ENCODE data around the gene ADIRF. TPM values are rescaled to one million over a fixed set of nuclear protein-coding genes. Genes with fewer than 3 reads are reported as not detected.
"Not testable (repeated sequence)": the region's sequence is repeated elsewhere in the genome, so short reads cannot be mapped to it uniquely, and the experiment has no call there.

Gene ADIRF
- total RNA-seq, 1 donor from 2014 or later = not detected

GRCh38 chr10:87000491-87000890 is 32.2 kb downstream of the ADIRF start:
- H3K4me1 ChIP-seq = no peaks in the 10 kb centered on the region
- no peaks in the 10 kb centered on the region for H3K9me3 ChIP-seq (ENCODE audit: low read depth)
- H3K4me1 Mint-ChIP-seq = peaks cover 3% of the 10 kb centered on the region
- no peaks in the 10 kb centered on the region for H3K27me3 ChIP-seq
- H3K4me3 Mint-ChIP-seq = no peak overlapping the region
- no peak overlapping the region for H3K27ac Mint-ChIP-seq
- no peak overlapping the region for H3K4me3 ChIP-seq
- no peaks in the 10 kb centered on the region for H3F3A ChIP-seq (ENCODE audit: low read depth)
- H3K9me3 Mint-ChIP-seq = no peaks in the 10 kb centered on the region
- H2AFZ ChIP-seq (replicated peaks) = no peak overlapping the region
- no peaks in the 10 kb centered on the region for H3K36me3 ChIP-seq
- H3K27me3 Mint-ChIP-seq (ENCODE audit: insufficient read depth, low read depth) = peaks cover 2% of the 10 kb centered on the region
- no peak overlapping the region for H3K9ac ChIP-seq
- no peak for DNase-seq (ENCODE audit: low spot score)
- no peak overlapping the region for H3K27ac ChIP-seq
- TF ChIP-seq EZH2 (IDR thresholded peaks at IDR 0.05) = no peak
- TF ChIP-seq EZH2phosphoT487 (IDR thresholded peaks at IDR 0.05) = no peak
- no peak for TF ChIP-seq CTCF (IDR thresholded peaks at IDR 0.05)
- no peak overlapping the region for H3K4me2 ChIP-seq
- no peaks in the 10 kb centered on the region for H3K36me3 Mint-ChIP-seq
- no peaks in the 10 kb centered on the region for H3K79me2 ChIP-seq (ENCODE audit: low read depth)
- no peaks in the 10 kb centered on the region for H4K20me1 ChIP-seq (ENCODE audit: low read depth)

GRCh38 chr10:87007124-87007523 is 38.8 kb downstream of the ADIRF start:
- H3K4me1 Mint-ChIP-seq; DNase-seq (ENCODE audit: low spot score); H3K4me1 ChIP-seq; H3F3A ChIP-seq (ENCODE audit: low read depth); H3K4me3 ChIP-seq; H3K27me3 Mint-ChIP-seq (ENCODE audit: insufficient read depth, low read depth); H3K27ac ChIP-seq; H4K20me1 ChIP-seq (ENCODE audit: low read depth); H3K9ac ChIP-seq; H3K4me2 ChIP-seq; H2AFZ ChIP-seq (replicated peaks); H3K36me3 ChIP-seq; H3K9me3 ChIP-seq (ENCODE audit: low read depth); H3K79me2 ChIP-seq (ENCODE audit: low read depth); H3K27me3 ChIP-seq; H3K36me3 Mint-ChIP-seq; H3K4me3 Mint-ChIP-seq; H3K9me3 Mint-ChIP-seq; H3K27ac Mint-ChIP-seq: not testable (repeated sequence)

GRCh38 chr10:87007674-87008073 is 39.4 kb downstream of the ADIRF start:
- H3K9ac ChIP-seq; H3K4me3 ChIP-seq; H3K9me3 ChIP-seq (ENCODE audit: low read depth); H3K27me3 Mint-ChIP-seq (ENCODE audit: insufficient read depth, low read depth); H3K36me3 ChIP-seq; H4K20me1 ChIP-seq (ENCODE audit: low read depth); H2AFZ ChIP-seq (replicated peaks); H3K27ac ChIP-seq; DNase-seq (ENCODE audit: low spot score); H3K27ac Mint-ChIP-seq; H3K79me2 ChIP-seq (ENCODE audit: low read depth); H3K4me3 Mint-ChIP-seq; H3F3A ChIP-seq (ENCODE audit: low read depth); H3K4me1 Mint-ChIP-seq; H3K4me2 ChIP-seq; H3K36me3 Mint-ChIP-seq; H3K27me3 ChIP-seq; H3K4me1 ChIP-seq; H3K9me3 Mint-ChIP-seq: not testable (repeated sequence)

- not testable (repeated sequence) for H3K27me3 Mint-ChIP-seq (ENCODE audit: insufficient read depth, low read depth); H3K79me2 ChIP-seq (ENCODE audit: low read depth); H3K4me2 ChIP-seq; H3K4me3 ChIP-seq; H3K9ac ChIP-seq; H3K27ac ChIP-seq; H3K4me1 ChIP-seq; H4K20me1 ChIP-seq (ENCODE audit: low read depth); H3K27me3 ChIP-seq; H3K36me3 ChIP-seq; H3F3A ChIP-seq (ENCODE audit: low read depth); H3K27ac Mint-ChIP-seq; H3K36me3 Mint-ChIP-seq; H3K4me3 Mint-ChIP-seq; H3K9me3 Mint-ChIP-seq; H2AFZ ChIP-seq (replicated peaks); DNase-seq (ENCODE audit: low spot score); H3K9me3 ChIP-seq (ENCODE audit: low read depth); H3K4me1 Mint-ChIP-seq
Measured at GRCh38 chr10:87008303-87008702, 40.0 kb downstream of the ADIRF start.

- not testable (repeated sequence) for H3K27me3 ChIP-seq; DNase-seq (ENCODE audit: low spot score); H3K36me3 ChIP-seq; H3K4me1 Mint-ChIP-seq; H3K36me3 Mint-ChIP-seq; H3K9me3 ChIP-seq (ENCODE audit: low read depth); H3F3A ChIP-seq (ENCODE audit: low read depth); H2AFZ ChIP-seq (replicated peaks); H3K27me3 Mint-ChIP-seq (ENCODE audit: insufficient read depth, low read depth); H3K79me2 ChIP-seq (ENCODE audit: low read depth); H3K4me3 Mint-ChIP-seq; H3K9ac ChIP-seq; H3K4me2 ChIP-seq; H3K4me3 ChIP-seq; H3K4me1 ChIP-seq; H3K27ac Mint-ChIP-seq; H4K20me1 ChIP-seq (ENCODE audit: low read depth); H3K9me3 Mint-ChIP-seq; H3K27ac ChIP-seq
Measured at GRCh38 chr10:87009134-87009696, 40.9 kb downstream of the ADIRF start.

- not testable (repeated sequence) for H3K36me3 ChIP-seq; H3K4me2 ChIP-seq; H3K27ac ChIP-seq; H3K27me3 ChIP-seq; H4K20me1 ChIP-seq (ENCODE audit: low read depth); H3K36me3 Mint-ChIP-seq; H3K9me3 Mint-ChIP-seq; H3K4me1 ChIP-seq; H3K27ac Mint-ChIP-seq; H3K4me3 Mint-ChIP-seq; H3K9me3 ChIP-seq (ENCODE audit: low read depth); DNase-seq (ENCODE audit: low spot score); H3K9ac ChIP-seq; H3K4me3 ChIP-seq; H3F3A ChIP-seq (ENCODE audit: low read depth); H3K79me2 ChIP-seq (ENCODE audit: low read depth); H3K4me1 Mint-ChIP-seq; H2AFZ ChIP-seq (replicated peaks); H3K27me3 Mint-ChIP-seq (ENCODE audit: insufficient read depth, low read depth)
Measured at GRCh38 chr10:87013528-87013927, 45.2 kb downstream of the ADIRF start.

GRCh38 chr10:87014986-87015716 is 46.9 kb downstream of the ADIRF start:
- H3K36me3 ChIP-seq; H3K4me2 ChIP-seq; H2AFZ ChIP-seq (replicated peaks); H3K4me1 ChIP-seq; H3K9ac ChIP-seq; H3K27me3 Mint-ChIP-seq (ENCODE audit: insufficient read depth, low read depth); H3K27ac ChIP-seq; H3K27me3 ChIP-seq; H3K4me1 Mint-ChIP-seq; H3K79me2 ChIP-seq (ENCODE audit: low read depth); H3K9me3 Mint-ChIP-seq; H3K27ac Mint-ChIP-seq; H3K9me3 ChIP-seq (ENCODE audit: low read depth); H3K4me3 Mint-ChIP-seq; DNase-seq (ENCODE audit: low spot score); H3F3A ChIP-seq (ENCODE audit: low read depth); H4K20me1 ChIP-seq (ENCODE audit: low read depth); H3K36me3 Mint-ChIP-seq; H3K4me3 ChIP-seq: not testable (repeated sequence)
